HEK293 (cell line): ENCODE measurements around the gene NCKAP5.

Source experiments
- CTCF ChIA-PET: fragments of 350-600 bp; formaldehyde crosslinking; extraction: SDS; loops from one replicate; lab custom pipeline; 2021; ENCODE audit warnings: antibody characterized with exemption; lab: Yijun Ruan, JAX
- POLR2A ChIA-PET: fragments of 300-600 bp; formaldehyde crosslinking; extraction: SDS; loops from one replicate; lab custom pipeline; 2020; ENCODE audit warnings: antibody characterized with exemption, inconsistent platforms; lab: Yijun Ruan, JAX
- H3K27ac ChIP-seq: fragments of 200-500 bp; sonication (Bioruptor generic); 2 replicates; pipeline ENCODE4 v1.5.1; 2014; ENCODE audit warnings: low read depth, low read length, control low read depth, inconsistent platforms; ENCODE audit errors: extremely low read depth
- H3K36me3 ChIP-seq, 2 experiments: fragments of 200-500 bp in 1 of 2; sonication (Bioruptor generic) in 1 of 2; 1 replicate in 1 of 2; 2 replicates in 1 of 2; pipeline ENCODE4 v1.5.1; 2014 to 2017; ENCODE audit warnings: inconsistent platforms in 2 of 2, low read length in 2 of 2; ENCODE audit not compliant: control insufficient read depth in 2 of 2, insufficient read depth in 1 of 2
- H3K4me1 ChIP-seq: fragments of 200-500 bp; sonication (Bioruptor generic); 2 replicates; pipeline ENCODE4 v1.5.1; 2014; ENCODE audit warnings: mild to moderate bottlenecking, low read length, inconsistent platforms; ENCODE audit not compliant: control insufficient read depth, insufficient read depth
- H3K4me3 ChIP-seq: 2 replicates; pipeline ENCODE4 v1.5.1; 2011; ENCODE audit warnings: low read depth, mild to moderate bottlenecking, control low read depth, low read length, moderate library complexity
- H3K9me3 ChIP-seq: fragments of 200-500 bp; sonication (Bioruptor generic); 2 replicates; pipeline ENCODE4 v1.5.1; 2014; ENCODE audit warnings: low read depth, low read length, inconsistent platforms; ENCODE audit not compliant: control insufficient read depth, insufficient read depth
- BCL11A ChIP-seq: fragments of 450-650 bp; formaldehyde crosslinking; IDR thresholded peaks from 2 replicates; pipeline ENCODE4 v1.5.1; 2016; ENCODE audit warnings: low read depth, missing biosample characterization, missing genetic modification characterization
- ZBTB21 ChIP-seq: fragments of 450-650 bp; formaldehyde crosslinking; IDR thresholded peaks from 2 replicates; pipeline ENCODE4 v1.5.1; 2017; ENCODE audit warnings: missing biosample characterization, missing genetic modification characterization
- ZNF169 ChIP-seq: fragments of 450-650 bp; formaldehyde crosslinking; IDR thresholded peaks from 2 replicates; pipeline ENCODE4 v1.5.1; 2016; ENCODE audit warnings: missing biosample characterization, missing genetic modification characterization
- ZNF221 ChIP-seq: fragments of 450-650 bp; formaldehyde crosslinking; IDR thresholded peaks from 2 replicates; pipeline ENCODE4 v1.5.1; 2017; ENCODE audit warnings: missing biosample characterization, missing genetic modification characterization, borderline replicate concordance
- ZNF24 ChIP-seq: fragments of 450-650 bp; formaldehyde crosslinking; IDR thresholded peaks from 2 replicates; pipeline ENCODE4 v1.5.1; 2016; ENCODE audit warnings: missing biosample characterization, missing genetic modification characterization
- ZNF292 ChIP-seq: fragments of 450-650 bp; formaldehyde crosslinking; IDR thresholded peaks from 2 replicates; pipeline ENCODE4 v1.5.1; 2016; ENCODE audit warnings: low read depth, missing biosample characterization, missing genetic modification characterization, borderline replicate concordance
- ZNF311 ChIP-seq: fragments of 450-650 bp; formaldehyde crosslinking; IDR thresholded peaks from 2 replicates; pipeline ENCODE4 v1.5.1; 2017; ENCODE audit warnings: missing biosample characterization, missing genetic modification characterization, borderline replicate concordance
- ZNF37A ChIP-seq: fragments of 450-650 bp; IDR thresholded peaks from 2 replicates; pipeline ENCODE4 v1.5.1; 2018; ENCODE audit warnings: missing biosample characterization, missing genetic modification characterization
- ZNF394 ChIP-seq: fragments of 450-650 bp; formaldehyde crosslinking; IDR thresholded peaks from 2 replicates; pipeline ENCODE4 v1.5.1; 2016; ENCODE audit warnings: missing biosample characterization, missing genetic modification characterization, mild to moderate bottlenecking, moderate library complexity, borderline replicate concordance
- ZNF514 ChIP-seq: fragments of 450-650 bp; formaldehyde crosslinking; IDR thresholded peaks from 2 replicates; pipeline ENCODE4 v1.5.1; 2016; ENCODE audit warnings: missing biosample characterization, missing genetic modification characterization
- ZNF660 ChIP-seq: fragments of 450-650 bp; IDR thresholded peaks from 2 replicates; pipeline ENCODE4 v1.5.1; 2018; ENCODE audit warnings: missing biosample characterization, mild to moderate bottlenecking, missing genetic modification characterization
- TF ChIP-seq, protein P1 (sequence below): fragments of 450-650 bp; formaldehyde crosslinking; IDR thresholded peaks from 2 replicates; pipeline ENCODE4 v1.5.1; 2016; ENCODE audit warnings: missing biosample characterization, missing genetic modification characterization
- TF ChIP-seq, protein P2 (sequence below): fragments of 450-650 bp; formaldehyde crosslinking; IDR thresholded peaks from 2 replicates; pipeline ENCODE4 v1.5.1; 2016; ENCODE audit warnings: missing biosample characterization, missing genetic modification characterization
- TF ChIP-seq, protein P3 (sequence below): fragments of 450-650 bp; formaldehyde crosslinking; IDR thresholded peaks from 2 replicates; pipeline ENCODE4 v1.5.1; 2016; ENCODE audit warnings: missing biosample characterization, missing genetic modification characterization
- TF ChIP-seq, protein P4 (sequence below): fragments of 450-650 bp; formaldehyde crosslinking; IDR thresholded peaks from 2 replicates; pipeline ENCODE4 v1.5.0; 2017; ENCODE audit warnings: missing biosample characterization, missing genetic modification characterization, borderline replicate concordance

The NCKAP5 gene

DNA sequence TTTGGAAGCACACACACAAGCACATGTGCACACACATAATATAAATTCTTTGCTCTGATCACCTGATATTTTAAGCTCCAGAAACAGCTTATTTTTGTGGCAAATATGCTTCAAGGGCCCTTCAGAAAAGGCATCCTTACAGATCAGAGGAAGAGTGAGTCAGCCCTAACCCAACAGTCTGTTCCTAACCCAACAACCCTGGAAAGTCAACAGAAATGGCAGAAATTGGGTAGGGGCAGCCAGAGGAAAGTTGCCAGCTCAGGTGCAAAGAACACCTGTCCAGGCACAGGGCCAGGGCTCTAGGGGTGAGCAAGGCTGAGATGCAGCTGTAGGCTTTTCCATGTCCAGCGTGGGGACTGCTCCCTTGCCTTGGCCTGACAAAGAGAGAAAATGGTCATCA, 6.4 kb upstream of the NCKAP5 start:
- POLR2A ChIA-PET: no interaction called here
- no peaks in the 10 kb centered on the region for H3K36me3 ChIP-seq
- no peak overlapping the region for H3K27ac ChIP-seq
- H3K9me3 ChIP-seq: no peaks in the 10 kb centered on the region
- no peak overlapping the region for H3K4me3 ChIP-seq
- no peaks in the 10 kb centered on the region for H3K4me1 ChIP-seq
- TF ChIP-seq ZNF394 (tag by site-specific recombination): no peak
- CTCF ChIA-PET: interaction anchor here (1.4 kb wide), 1 partner anchor 14 kb away, joined by 8 read pairs; no protein-coding TSS in a partner anchor

DNA sequence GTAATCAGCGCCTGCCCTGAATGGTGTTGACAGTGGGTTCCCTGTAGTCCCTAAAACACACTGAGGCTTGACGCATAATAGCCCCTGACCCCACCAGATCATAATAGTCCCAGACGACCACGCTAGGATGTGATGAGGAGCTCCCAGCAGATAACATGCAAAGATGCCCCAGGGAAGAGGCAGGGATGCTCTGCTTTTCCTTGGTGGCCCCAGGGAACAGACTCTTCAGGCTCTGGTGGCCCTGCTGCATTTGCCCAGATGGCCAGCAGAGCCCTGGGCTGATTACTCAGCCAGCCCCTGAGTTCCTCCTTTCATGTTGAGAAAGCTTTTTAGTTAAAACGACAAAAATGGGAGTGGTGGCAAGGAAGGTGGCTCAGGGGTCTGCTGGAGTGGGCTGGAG, 5.9 kb upstream of the NCKAP5 start:
- Histone ChIP-seq H3K9me3 (no peaks in the 10 kb centered on the region), H3K27ac (no peak overlapping the region), H3K4me3 (no peak overlapping the region), H3K4me1 (no peaks in the 10 kb centered on the region; the same call in 1 of the 2 replicates), H3K36me3 (no peaks in the 10 kb centered on the region)
- ChIA-PET CTCF (interaction anchor here (1.4 kb wide), 1 partner anchor 14 kb away, joined by 8 read pairs; no protein-coding TSS in a partner anchor), POLR2A (no interaction called here)
- no peak for TF ChIP-seq ZNF37A (tag by site-specific recombination)
- TF ChIP-seq, protein P1, sequence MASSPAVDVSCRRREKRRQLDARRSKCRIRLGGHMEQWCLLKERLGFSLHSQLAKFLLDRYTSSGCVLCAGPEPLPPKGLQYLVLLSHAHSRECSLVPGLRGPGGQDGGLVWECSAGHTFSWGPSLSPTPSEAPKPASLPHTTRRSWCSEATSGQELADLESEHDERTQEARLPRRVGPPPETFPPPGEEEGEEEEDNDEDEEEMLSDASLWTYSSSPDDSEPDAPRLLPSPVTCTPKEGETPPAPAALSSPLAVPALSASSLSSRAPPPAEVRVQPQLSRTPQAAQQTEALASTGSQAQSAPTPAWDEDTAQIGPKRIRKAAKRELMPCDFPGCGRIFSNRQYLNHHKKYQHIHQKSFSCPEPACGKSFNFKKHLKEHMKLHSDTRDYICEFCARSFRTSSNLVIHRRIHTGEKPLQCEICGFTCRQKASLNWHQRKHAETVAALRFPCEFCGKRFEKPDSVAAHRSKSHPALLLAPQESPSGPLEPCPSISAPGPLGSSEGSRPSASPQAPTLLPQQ (tag by site-specific recombination): no peak
- TF ChIP-seq ZNF660: no peak
- TF ChIP-seq, protein P2, sequence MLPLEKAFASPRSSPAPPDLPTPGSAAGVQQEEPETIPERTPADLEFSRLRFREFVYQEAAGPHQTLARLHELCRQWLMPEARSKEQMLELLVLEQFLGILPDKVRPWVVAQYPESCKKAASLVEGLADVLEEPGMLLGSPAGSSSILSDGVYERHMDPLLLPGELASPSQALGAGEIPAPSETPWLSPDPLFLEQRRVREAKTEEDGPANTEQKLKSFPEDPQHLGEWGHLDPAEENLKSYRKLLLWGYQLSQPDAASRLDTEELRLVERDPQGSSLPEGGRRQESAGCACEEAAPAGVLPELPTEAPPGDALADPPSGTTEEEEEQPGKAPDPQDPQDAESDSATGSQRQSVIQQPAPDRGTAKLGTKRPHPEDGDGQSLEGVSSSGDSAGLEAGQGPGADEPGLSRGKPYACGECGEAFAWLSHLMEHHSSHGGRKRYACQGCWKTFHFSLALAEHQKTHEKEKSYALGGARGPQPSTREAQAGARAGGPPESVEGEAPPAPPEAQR: no peak
- TF ChIP-seq ZNF169 (tag by site-specific recombination): no peak
- no peak for TF ChIP-seq ZNF514 (tag by site-specific recombination)
- TF ChIP-seq ZNF311 (tag by site-specific recombination): no peak
- TF ChIP-seq, protein P3, sequence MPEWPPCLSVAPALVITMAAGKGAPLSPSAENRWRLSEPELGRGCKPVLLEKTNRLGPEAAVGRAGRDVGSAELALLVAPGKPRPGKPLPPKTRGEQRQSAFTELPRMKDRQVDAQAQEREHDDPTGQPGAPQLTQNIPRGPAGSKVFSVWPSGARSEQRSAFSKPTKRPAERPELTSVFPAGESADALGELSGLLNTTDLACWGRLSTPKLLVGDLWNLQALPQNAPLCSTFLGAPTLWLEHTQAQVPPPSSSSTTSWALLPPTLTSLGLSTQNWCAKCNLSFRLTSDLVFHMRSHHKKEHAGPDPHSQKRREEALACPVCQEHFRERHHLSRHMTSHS: no peak
- no peak for TF ChIP-seq BCL11A (tag by site-specific recombination)
- TF ChIP-seq ZBTB21 (tag by site-specific recombination): no peak
- no peak for TF ChIP-seq ZNF221 (tag by site-specific recombination)
- TF ChIP-seq ZNF292 (tag by site-specific recombination): no peak

DNA sequence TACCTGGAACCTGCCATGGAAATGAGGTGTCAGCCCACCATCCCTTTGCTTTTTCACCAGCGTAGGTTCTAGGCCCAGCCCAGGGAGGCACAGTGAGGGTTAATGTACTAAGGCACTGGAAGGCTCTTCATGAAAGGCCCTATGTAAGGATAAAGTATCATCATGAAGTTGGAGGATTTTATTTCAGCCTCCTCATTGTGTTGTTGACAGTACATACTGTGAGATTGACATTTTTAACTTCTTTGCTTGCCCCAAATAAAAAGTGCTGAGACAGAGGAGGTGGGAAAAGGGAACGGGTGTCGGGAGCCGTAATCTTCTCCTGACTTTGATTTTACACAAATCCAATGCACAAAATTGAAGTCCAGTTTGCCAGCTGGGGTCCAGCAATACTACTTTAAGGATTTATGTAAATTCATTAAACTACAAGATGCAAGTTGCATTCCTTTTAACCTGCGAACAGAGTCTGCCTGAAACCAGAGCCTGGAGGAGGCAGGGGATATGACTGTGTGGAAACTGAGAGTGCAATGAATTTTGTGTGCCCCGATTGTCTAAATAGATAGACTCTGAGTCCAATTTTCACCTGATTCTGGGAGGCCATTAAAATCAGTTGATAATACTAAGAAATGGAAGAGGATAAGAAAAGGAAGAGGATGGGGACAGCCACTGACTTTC, 5.4 kb upstream of the NCKAP5 start:
- ChIA-PET CTCF (no interaction called here), POLR2A (no interaction called here)
- H3K4me1 ChIP-seq: no peaks in the 10 kb centered on the region; the same call in 1 of the 2 replicates
- no peak for TF ChIP-seq ZNF24 (tag by site-specific recombination)
- TF ChIP-seq, all 188 proteins: peak for 0
- no peak overlapping the region for H3K27ac ChIP-seq
- H3K9me3 ChIP-seq: no peaks in the 10 kb centered on the region
- H3K4me3 ChIP-seq: no peak overlapping the region
- no peaks in the 10 kb centered on the region for H3K36me3 ChIP-seq

DNA sequence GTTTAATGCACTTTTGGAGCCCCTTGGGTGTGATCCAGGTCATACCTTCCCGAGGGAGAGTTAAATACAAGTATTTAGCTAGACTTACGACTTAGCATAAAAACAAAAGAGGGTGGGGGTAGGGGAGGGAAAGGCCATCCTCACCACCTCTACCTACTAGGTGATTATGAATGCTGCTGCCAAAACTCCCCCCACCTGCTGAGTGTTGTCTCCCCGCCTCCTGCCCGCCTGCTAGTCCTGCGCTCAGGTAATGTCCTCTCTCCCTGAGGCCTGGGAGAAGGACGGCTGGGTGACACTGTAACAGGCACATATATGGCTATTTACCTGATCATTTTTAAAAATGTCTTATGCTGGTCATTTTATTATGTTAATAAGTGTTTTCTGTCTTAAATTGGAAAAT, 3.0 kb upstream of the NCKAP5 start:
- POLR2A ChIA-PET: no interaction called here
- Histone ChIP-seq H3K4me1 (peaks cover 6% of the 10 kb centered on the region), H3K36me3 (no peaks in the 10 kb centered on the region), H3K27ac (no peak overlapping the region), H3K4me3 (no peak overlapping the region), H3K9me3 (no peaks in the 10 kb centered on the region)
- CTCF ChIA-PET: interaction anchor here (0.7 kb wide), 1 partner anchor 898 kb away, joined by 3 read pairs; no protein-coding TSS in a partner anchor
- TF ChIP-seq, protein P4, sequence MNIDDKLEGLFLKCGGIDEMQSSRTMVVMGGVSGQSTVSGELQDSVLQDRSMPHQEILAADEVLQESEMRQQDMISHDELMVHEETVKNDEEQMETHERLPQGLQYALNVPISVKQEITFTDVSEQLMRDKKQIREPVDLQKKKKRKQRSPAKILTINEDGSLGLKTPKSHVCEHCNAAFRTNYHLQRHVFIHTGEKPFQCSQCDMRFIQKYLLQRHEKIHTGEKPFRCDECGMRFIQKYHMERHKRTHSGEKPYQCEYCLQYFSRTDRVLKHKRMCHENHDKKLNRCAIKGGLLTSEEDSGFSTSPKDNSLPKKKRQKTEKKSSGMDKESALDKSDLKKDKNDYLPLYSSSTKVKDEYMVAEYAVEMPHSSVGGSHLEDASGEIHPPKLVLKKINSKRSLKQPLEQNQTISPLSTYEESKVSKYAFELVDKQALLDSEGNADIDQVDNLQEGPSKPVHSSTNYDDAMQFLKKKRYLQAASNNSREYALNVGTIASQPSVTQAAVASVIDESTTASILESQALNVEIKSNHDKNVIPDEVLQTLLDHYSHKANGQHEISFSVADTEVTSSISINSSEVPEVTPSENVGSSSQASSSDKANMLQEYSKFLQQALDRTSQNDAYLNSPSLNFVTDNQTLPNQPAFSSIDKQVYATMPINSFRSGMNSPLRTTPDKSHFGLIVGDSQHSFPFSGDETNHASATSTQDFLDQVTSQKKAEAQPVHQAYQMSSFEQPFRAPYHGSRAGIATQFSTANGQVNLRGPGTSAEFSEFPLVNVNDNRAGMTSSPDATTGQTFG: no peak
